Measurements from ENCODE around the gene NFATC3. TPM values are rescaled to one million over a fixed set of nuclear protein-coding genes. Genes with fewer than 3 reads are reported as not detected.

NFATC3 gene
- total RNA-seq, 1 experiment from 2014 or later, result 37.2 TPM

- DNase-seq, result peak in 1 of 2 experiments; percentile 60
- CTCF ChIA-PET, result interaction anchor here (0.6 to 0.7 kb wide), 4 partner anchors 22 to 480 kb away, joined by 3 to 10 read pairs (median 6); no protein-coding TSS in a partner anchor
- BruUV-seq (replicated peaks), result no TSS peak
- H3K9me3 ChIP-seq (ENCODE audit: insufficient read depth, low read depth), result no peaks in the 10 kb centered on the region
- no peak overlapping the region for H3K4me3 ChIP-seq
- H3K27ac ChIP-seq, result no peak overlapping the region
- intact Hi-C loops (cut with micrococcal nuclease; ENCODE audit: unreplicated experiment), result loop anchor here (1.0 kb wide), 1 partner anchor 164 kb away; no protein-coding TSS in a partner anchor
- TF ChIP-seq, protein P1, sequence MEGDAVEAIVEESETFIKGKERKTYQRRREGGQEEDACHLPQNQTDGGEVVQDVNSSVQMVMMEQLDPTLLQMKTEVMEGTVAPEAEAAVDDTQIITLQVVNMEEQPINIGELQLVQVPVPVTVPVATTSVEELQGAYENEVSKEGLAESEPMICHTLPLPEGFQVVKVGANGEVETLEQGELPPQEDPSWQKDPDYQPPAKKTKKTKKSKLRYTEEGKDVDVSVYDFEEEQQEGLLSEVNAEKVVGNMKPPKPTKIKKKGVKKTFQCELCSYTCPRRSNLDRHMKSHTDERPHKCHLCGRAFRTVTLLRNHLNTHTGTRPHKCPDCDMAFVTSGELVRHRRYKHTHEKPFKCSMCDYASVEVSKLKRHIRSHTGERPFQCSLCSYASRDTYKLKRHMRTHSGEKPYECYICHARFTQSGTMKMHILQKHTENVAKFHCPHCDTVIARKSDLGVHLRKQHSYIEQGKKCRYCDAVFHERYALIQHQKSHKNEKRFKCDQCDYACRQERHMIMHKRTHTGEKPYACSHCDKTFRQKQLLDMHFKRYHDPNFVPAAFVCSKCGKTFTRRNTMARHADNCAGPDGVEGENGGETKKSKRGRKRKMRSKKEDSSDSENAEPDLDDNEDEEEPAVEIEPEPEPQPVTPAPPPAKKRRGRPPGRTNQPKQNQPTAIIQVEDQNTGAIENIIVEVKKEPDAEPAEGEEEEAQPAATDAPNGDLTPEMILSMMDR (conservative IDR thresholded peaks at IDR 0.05), result peak; percentile 84
- TF ChIP-seq EZH2 (IDR thresholded peaks at IDR 0.05; ENCODE audit: low read depth), result no peak
- H3F3A ChIP-seq (ENCODE audit: insufficient read depth, low read depth), result peaks cover 13% of the 10 kb centered on the region; the same call in 1 of the 2 replicates
- H3K4me2 ChIP-seq, result no peak overlapping the region
- H3K4me1 ChIP-seq (replicated peaks; ENCODE audit: insufficient read depth), result no peaks in the 10 kb centered on the region
- H3K36me3 ChIP-seq (ENCODE audit: low read depth), result no peaks in the 10 kb centered on the region
- H3K79me2 ChIP-seq (ENCODE audit: low read depth), result no peaks in the 10 kb centered on the region
- no peak overlapping the region for H2AFZ ChIP-seq
- H3K9me2 ChIP-seq (ENCODE audit: insufficient read depth), result no peaks in the 10 kb centered on the region
- POLR2A ChIA-PET (ENCODE audit: unreplicated experiment), result interaction anchor here (0.6 kb wide), 1 partner anchor 124 kb away, joined by 4 read pairs; no protein-coding TSS in a partner anchor
- no peaks in the 10 kb centered on the region; the same call in 1 of the 2 replicates for H4K20me1 ChIP-seq (ENCODE audit: insufficient read depth)
- no peaks in the 10 kb centered on the region for H3K27me3 ChIP-seq (ENCODE audit: insufficient read depth, low read depth)
These were observed 20.3 kb upstream of the NFATC3 start for GRCh38 chr16:68064791-68065365.

DNA sequence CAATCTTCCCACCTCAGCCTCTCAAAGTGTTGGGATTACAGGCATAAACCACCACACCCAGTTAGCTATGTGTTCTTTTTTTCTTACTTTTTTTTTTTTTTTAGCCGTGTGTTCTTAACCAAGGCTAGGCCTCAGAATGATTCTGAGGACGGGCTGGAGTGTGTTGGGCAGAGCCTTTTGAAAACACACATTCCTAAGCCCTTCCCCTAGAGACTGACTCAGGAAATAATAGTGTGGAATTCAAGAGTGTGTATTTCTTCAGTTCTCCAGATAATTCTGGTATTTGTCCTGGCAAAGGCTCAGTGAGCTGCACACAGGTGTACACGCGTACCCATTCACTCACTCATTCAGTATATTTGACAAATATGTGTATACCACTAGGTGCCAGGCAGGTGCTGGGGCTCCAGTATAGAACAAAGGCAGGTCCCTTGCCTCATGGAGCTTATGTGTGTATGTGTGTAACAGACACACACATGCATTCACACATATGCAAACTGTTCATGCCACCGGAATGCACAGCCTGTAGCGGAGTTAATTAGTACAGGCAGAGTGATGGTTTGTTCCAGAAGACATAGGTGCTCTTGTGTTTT, 19.4 kb upstream of the NFATC3 start:
- H3K9me3 ChIP-seq (ENCODE audit: insufficient read depth, low read depth), result no peaks in the 10 kb centered on the region
- H3K36me3 ChIP-seq (ENCODE audit: low read depth), result no peaks in the 10 kb centered on the region
- no peak for TF ChIP-seq EZH2 (IDR thresholded peaks at IDR 0.05; ENCODE audit: low read depth)
- no peak overlapping the region for H3K27ac ChIP-seq
- ChIA-PET CTCF (interaction anchor here (0.6 to 0.7 kb wide), 4 partner anchors 21 to 481 kb away, joined by 3 to 10 read pairs (median 6); no protein-coding TSS in a partner anchor), POLR2A (ENCODE audit: unreplicated experiment) (interaction anchor here (0.6 kb wide), 1 partner anchor 125 kb away, joined by 4 read pairs; no protein-coding TSS in a partner anchor)
- no peaks in the 10 kb centered on the region for H3K4me1 ChIP-seq (replicated peaks; ENCODE audit: insufficient read depth)
- no TSS peak for BruUV-seq (replicated peaks)
- H3K9me2 ChIP-seq (ENCODE audit: insufficient read depth), result no peaks in the 10 kb centered on the region
- no peaks in the 10 kb centered on the region for H3K27me3 ChIP-seq (ENCODE audit: insufficient read depth, low read depth)
- H3K4me2 ChIP-seq, result no peak overlapping the region
- H3K4me3 ChIP-seq, result no peak overlapping the region
- no peak for DNase-seq
- H3F3A ChIP-seq (ENCODE audit: insufficient read depth, low read depth), result peaks cover 13% of the 10 kb centered on the region; the same call in 1 of the 2 replicates
- H3K79me2 ChIP-seq (ENCODE audit: low read depth), result no peaks in the 10 kb centered on the region
- H2AFZ ChIP-seq, result no peak overlapping the region
- no peaks in the 10 kb centered on the region; the same call in 1 of the 2 replicates for H4K20me1 ChIP-seq (ENCODE audit: insufficient read depth)
- intact Hi-C loops (cut with micrococcal nuclease; ENCODE audit: unreplicated experiment), result no loop called here

- H3K9me2 ChIP-seq (ENCODE audit: insufficient read depth), result no peaks in the 10 kb centered on the region
- no peak overlapping the region for H2AFZ ChIP-seq
- no TSS peak for BruUV-seq (replicated peaks)
- ChIA-PET CTCF (no interaction called here), POLR2A (ENCODE audit: unreplicated experiment) (no interaction called here)
- no peak for TF ChIP-seq EZH2 (IDR thresholded peaks at IDR 0.05; ENCODE audit: low read depth)
- TF ChIP-seq, protein P1 (conservative IDR thresholded peaks at IDR 0.05), result no peak
- H3K4me1 ChIP-seq (replicated peaks; ENCODE audit: insufficient read depth), result no peaks in the 10 kb centered on the region
- H3K79me2 ChIP-seq (ENCODE audit: low read depth), result no peaks in the 10 kb centered on the region
- no peaks in the 10 kb centered on the region; the same call in 1 of the 2 replicates for H4K20me1 ChIP-seq (ENCODE audit: insufficient read depth)
- H3K4me2 ChIP-seq, result no peak overlapping the region
- peaks cover 13% of the 10 kb centered on the region; the same call in 1 of the 2 replicates for H3F3A ChIP-seq (ENCODE audit: insufficient read depth, low read depth)
- H3K27ac ChIP-seq, result no peak overlapping the region
- no peaks in the 10 kb centered on the region for H3K9me3 ChIP-seq (ENCODE audit: insufficient read depth, low read depth)
- 0 out of 2 replicates have a peak, but pooled peaks cover 4% of the 10 kb centered on the region for H3K36me3 ChIP-seq (ENCODE audit: low read depth)
- no peak for DNase-seq
- no peaks in the 10 kb centered on the region for H3K27me3 ChIP-seq (ENCODE audit: insufficient read depth, low read depth)
- intact Hi-C loops (cut with micrococcal nuclease; ENCODE audit: unreplicated experiment), result no loop called here
- H3K4me3 ChIP-seq, result no peak overlapping the region
These were observed 18.4 kb upstream of the NFATC3 start for GRCh38 chr16:68066763-68067162.

Data from PC-9 (cell line).